Measurements from ENCODE around the gene OAS3.

- TF ChIP-seq CTCF (IDR thresholded peaks at IDR 0.05): no peak
- TF ChIP-seq POLR2A (IDR thresholded peaks at IDR 0.05): no peak
These were observed 26.6 kb downstream of the OAS3 start for GRCh38 chr12:112964915-112965314.

Measured in suprapubic skin (tissue), 3 donors.